Activated CD4-positive, CD25-positive, alpha-beta regulatory T cell treated with anti-CD3 and anti-CD28 coated beads, Interleukin-2, amount 50 U/mL, for 16 hours (primary cell): ENCODE results near the gene MEGF6.

Experiments
- DNase-seq: peaks from one replicate; pipeline ENCODE4 v3.0.0-alpha.2; 2020; ENCODE audit warnings: low read depth, low spot score

The MEGF6 gene

DNA sequence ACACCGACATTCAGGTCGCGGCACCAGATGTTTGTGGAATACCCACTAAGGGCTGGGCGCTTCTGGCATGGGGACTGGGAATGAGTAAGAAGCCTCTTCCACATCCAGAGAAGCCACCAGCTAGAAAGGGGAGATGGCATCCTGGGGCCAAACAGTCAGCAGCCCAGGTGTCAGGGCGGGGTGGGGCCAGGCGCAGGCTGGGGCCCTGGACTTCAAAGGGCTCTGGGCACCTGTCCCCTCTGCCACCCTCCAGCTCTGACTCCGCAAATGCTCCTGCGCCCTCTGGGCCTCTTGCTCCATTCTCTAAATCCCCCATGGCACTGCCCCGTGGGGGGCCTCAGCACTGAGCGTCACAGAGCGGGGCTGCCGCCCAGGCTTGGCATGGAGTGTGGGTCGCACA lies 70.4 kb downstream of the MEGF6 start:
- no peak for DNase-seq

DNA sequence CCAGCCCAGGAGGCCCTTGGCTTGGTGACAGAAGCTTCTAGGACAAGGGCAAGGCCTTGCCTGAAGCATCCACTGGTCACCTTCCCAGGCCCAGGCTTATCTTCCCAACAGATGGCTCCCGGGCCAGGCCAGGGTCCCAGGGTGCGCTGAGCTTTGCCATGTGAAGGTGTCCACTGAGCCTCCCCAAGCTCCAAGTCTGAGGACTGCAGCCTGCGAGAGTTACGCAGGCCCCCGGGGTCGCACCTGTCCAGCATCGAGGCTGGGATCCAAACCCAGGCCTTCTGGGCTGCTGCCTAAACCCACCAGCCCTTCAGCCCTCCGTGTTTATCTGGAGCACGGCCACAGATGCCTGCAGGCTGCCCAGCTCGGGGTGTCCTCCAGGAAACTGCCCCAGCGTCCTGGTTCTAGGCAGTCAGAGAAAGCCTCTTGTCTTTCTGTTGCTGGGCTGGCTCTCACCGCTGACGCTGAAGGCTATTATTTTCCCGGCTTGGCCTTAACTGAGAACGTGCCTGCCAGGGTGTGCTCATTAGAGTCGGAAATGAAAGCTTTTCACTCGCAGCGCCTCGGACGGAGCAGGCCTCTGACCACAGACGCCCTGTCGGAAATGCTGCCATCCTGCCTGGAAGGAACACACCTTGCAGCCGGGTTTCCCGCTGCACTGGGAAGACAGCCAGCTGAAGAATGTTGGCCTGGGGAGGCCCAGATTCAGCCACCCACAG lies 71.4 kb downstream of the MEGF6 start:
- no peak for DNase-seq

DNA sequence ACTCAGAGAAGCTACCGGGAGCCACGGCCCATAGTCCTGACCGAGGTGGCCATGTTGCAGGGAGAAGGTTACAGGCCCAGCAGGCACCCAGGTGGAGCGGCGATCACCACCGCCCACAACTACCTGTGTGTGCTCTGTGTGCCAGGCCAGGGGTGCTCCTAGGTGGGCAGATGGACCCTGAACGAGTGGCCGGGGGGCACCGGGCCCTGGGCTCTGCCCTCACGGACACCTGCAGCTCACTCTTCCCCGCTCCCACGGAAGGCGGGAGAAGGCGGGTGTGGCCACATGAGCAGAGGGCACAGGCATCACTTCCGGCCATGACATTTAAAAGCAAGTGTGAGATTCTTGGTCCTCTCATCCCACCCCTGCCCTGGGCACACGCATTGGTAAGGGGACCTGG lies 73.9 kb downstream of the MEGF6 start:
- no peak for DNase-seq

DNA sequence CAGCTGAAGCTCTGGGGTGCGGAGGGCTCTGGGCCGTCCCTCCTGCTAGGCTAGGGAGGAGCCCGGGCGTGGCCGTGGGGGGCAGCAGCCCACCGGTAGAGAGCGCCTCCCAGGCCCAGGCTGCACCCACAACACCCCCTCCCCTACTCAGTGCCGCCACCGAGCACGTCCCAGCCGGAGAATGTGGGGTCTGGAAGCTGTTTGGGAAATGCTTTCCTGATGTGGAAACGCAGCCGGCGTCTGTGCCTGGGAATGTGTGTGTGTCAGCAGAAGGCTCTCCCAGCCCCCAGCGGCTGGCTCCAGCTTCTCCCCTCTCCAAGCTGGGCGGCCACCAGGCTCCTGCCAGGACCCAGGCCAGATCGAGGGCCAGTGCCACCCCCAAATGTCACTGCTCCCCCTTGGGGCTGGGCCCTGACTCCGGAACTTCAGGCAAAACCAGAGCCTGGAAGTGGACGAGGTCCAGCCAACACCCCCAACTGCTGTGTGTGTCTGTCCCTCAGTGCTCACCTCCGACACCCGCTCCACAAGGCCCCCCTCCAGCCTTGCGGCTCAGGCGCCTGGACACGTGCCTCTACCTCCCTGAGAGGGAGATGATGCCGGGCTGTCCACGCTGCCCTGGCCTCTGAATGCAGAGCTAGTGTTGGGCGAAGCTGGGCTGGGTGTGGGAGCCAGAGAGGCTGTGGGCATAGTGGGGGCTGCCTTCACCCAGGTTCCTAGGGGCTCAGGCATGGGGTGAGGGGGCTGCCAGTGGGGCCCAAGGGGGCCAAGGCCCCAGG lies 74.7 kb downstream of the MEGF6 start:
- no peak for DNase-seq

DNA sequence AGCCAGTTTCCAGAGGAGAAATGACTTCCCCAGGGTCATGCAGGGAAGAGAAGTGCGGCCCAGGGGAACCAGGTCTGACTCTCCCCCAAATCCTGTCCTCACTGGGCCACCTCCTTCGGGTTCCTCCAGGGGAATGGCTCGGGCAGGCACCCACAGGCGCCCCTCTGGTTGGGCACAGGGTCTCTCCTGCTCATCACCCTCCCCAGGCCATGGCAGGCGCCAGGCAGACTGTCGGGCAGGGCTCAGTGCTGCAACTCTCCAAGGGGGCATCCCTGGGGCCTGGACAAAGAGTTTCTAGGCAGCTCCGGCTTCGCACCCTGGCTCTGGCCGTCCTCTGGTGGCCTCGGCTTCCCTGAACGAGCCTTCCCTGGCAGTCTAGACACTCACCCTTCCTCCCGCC lies 75.6 kb downstream of the MEGF6 start:
- DNase-seq: no peak

DNA sequence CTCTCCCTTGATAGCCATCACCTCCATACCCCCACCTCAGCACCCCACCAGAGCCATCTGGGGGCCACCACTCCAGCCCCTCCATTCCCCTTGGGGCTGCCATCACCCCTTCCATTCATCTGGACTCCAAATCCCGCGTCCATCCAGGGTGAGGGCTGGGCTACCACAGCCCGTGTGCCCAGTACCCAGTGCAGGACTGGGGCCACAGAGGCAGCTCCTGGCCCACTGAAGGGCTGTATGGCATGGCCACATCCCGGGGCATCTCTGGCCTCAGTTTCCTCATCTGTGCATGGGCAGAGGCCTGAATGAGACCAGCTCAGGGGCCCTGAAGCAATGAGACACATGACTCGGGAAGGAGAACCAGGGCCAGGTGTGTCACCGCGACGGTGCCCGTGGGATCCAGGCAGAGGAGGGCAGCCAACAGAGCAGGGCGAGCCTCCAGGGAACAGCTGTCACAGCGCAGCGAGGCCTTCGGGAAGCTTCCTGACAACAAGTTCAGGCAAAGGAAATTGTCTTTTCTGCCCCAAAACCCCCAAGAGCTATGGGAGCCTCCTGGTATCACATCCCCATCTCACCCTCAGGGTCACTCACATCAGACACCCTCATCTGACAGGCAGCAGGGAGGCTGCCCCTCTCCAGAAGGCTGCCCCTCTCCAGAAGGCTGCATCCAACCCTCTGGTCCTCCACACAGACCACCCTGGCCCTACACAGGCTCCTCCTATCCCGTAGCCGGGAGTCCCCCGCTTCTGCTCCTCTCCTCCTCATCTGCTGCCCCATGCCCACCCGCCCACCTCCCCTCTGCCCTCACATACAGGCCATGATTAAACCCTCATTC lies 76.3 kb downstream of the MEGF6 start:
- DNase-seq: no peak

DNA sequence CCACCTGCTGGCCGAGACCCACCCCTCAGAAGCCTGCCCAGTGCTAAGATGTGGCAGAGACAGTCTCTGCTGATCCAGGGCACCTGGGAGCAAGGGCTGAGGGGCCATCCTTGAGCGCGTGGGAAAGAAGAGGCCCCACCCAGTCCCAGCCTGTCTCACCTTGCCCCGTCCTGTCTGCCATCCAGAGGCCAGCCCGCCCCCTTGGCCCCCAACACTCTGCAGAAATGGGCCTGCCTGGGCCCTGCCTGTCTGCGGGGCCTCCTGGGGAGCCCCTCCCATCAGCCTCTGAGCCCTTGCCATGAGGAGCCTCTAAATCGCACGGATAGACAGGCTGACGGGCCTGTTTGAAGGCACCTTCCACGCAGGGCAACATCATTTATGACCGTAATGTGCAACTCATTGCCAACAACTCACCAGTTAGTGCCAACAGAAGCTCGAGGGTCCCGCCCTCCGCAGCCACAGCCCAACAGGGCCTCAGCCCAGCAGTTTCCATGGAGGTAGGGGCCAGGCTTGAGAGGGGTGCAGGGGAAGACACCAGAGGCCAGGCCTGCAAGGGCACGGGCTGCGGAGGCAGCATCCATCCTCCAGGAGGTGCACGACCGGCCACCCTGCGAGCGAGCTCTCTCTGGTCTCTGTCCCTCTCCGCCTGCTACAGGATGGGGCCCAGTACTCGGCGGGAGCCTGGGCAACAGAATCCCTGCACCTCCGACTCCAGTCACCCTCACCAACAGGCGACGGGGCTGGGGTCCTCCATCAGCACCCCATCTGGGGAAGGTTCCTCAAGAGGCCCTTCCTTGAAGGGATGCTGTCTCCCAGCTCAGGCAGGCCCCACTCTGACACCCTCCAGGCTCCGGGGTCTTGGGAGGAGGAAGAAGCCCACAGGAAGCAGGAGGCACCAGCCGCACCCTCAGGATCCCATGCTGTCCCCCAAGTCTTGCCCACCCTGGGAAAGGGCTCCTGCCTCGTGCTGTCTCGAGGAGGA lies 78.0 kb downstream of the MEGF6 start:
- DNase-seq: no peak

DNA sequence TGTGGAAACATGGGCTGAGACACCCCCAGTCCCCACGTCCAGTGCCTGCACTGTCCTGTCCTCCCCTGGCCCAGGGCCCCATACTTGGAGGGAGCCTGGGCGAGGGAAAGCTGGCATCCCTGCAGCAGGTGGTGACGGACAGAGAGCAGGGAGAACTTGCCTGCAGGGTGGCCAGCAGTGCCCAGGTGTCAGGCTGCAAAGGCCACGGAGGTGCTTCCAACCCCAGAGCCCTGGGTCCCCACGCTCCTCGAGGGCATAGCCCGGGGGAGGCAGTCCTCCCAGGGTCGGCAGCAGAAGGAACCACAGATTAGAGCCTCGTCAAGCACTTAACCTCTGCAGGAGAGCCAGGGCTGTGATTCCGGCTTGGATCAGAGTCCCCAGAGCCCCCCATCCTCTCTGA lies 79.4 kb downstream of the MEGF6 start:
- DNase-seq: no peak

DNA sequence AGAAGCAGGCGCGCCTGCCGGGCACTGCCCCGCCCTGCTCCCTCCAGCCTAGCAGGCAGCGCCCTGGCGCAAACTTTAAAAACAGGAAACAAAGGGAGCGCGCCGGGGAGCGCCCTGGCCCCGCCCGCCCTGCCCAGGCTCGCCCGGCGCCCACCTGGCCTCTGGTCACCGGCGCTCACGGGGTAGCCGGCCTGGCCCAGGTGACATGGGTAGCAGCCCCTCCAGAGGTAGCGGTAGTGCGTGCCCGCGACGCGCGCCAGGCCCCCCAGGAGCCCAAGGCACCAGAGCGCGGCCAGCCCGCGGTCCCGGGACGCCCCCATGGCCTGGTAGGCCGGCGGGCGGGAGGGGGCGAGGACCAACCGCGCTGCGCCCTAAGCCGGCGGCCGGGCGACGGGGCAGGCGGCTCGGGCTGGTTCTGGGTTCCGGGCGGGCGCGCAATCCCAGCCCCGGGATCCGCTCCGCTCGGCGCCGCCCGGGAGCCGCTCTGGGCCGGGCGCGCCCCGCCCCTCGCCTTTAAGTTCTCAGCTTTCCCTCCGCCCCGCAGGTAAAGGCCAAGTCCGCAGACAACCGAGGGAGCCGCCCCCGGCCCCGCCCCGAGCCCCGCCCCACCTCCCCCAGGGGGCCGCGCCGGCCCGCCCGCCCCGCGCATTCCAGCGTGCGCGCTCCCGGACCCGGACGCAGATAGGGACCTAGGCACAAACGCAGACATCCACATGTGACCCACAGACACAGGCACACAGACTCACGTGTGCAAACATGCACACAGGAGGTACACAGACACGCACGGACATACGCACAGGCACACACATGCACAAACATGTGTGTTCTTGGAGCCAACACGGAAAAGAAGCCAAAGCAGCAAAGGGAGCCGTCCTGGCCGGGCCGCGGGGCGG lies 80.1 kb downstream of the MEGF6 start:
- DNase-seq: peak; percentile 58

DNA sequence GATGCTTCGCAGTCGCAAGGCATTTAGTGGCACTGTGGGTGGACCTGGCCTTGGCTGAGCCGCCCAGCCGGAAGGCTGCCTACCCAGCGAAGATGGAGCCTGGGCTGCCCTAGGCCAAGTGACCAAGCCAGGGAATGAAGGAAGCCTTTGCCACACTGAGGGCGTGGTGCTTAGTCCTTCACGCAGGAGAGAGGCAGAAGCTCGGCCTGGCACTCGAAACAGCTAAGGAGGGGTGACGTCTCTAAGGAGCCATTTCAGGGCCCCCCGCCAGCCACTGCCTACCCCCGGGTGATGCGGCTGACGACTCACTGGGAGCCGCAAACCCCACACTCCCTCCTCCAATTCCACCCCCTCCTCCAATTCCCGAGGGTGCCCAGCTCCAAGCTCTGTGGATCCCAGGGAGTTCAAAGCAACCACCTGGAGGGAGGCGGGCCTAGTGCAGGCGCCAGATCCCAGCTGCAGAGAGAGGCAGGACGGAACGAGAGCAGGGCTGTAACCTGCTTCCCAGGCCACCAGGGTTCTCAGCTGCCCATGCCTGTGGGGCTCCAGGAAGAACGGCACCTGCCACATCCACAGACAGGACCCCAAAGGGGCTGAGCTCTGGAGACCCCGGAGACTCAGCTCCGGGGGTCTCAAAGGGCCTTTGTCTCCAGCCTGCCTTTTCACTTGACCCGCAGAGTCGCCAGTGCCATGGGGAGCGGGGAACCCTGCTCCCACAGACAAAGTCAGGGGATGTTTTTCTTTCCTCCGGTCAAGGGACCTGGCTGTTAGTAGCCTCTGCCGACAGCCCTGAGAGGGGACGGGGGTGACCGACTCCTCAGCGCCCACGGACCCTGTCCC lies 81.0 kb downstream of the MEGF6 start:
- no peak for DNase-seq

DNA sequence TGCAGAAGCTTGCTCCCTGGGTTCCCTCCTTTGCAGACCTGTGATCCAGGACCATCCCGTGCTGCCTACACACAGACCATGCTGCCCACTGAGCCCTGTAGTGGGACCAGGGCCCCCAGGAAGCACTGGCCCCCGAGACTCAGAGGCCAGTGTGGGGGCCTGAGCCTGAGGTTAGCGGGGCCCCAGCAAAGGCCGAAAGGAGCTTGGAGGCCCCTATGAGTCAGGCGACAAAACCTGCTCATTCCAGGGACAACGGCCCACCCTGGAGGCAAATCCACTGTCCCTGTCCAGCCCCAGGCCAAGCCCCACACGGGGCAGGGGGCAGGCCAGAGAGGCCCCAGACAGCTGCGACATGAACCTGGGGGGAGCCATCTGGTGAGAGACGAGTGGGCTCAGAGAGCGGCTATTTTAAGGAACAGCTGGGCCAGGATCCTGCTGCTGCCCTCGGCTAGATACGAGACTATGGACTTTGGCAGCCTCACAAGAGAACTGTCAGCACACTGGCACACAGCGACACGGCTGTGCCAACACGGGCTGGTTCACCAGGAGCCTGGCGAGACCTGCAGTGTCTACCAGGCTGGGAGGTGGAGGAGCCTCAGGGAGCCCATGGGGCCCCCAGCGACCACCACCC lies 82.1 kb downstream of the MEGF6 start:
- no peak for DNase-seq

DNA sequence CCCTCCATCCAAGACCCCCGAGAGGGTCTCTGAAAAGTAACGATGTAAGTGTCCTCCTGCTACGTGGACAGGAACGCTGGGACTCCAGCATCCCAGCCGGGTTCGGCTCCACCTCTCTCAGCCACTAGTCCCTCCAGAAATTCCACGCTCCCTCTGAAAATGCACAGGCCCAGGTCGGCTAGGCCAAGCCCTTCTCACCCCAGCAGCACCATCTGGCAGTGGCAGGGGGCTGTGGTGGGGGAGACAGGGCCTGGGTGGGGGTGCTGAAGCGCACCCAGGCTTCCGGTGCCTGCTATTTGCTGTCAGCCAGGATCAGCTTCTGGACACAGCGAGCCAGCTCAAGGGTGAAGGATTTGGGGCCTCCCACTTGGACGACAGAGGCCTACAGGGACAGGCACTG lies 83.5 kb downstream of the MEGF6 start:
- no peak for DNase-seq

DNA sequence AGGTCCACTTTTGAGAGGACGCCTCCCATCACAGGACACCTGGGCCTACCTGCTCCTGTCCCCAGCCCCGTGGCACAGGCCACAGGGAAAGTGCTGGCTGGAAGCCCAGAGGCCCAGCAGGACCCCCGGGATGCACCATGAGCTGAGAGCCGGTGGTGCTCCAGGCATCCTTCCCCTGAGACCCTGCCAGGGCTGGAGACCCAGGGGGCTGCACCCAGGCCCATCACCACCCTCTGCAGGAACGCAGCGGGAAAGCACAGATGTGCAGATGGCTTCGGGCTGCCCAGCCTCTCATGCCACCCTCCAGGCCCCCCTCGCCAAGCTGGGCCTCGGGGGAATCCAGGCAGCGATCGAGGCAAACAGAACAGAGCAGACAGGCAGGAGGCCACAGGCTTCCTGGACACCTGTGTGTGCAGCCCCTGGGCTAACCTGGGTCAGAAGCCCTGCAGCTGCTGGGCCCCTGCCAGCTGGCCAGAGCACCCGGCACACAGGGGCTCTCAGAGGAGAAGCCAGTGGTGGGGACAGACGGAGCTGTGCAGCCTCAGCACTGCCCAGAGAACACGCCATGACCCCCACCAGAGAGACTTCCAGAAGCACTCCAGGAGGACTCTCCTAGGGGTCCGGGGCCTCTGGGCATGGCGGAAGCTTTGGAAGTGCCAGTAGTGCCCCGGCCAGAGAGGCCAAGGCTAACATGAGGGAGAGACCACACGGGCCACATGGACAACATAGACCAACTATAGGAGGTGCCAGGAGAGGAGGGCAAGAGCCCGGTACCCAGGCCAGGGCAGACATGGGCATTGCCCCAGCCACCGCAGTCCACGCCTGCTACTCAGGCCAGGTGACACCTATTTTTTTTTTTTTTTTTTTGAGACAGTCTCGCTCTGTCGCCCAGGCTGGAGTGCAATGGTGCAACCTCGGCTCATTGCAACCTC lies 85.5 kb downstream of the MEGF6 start:
- DNase-seq: no peak

DNA sequence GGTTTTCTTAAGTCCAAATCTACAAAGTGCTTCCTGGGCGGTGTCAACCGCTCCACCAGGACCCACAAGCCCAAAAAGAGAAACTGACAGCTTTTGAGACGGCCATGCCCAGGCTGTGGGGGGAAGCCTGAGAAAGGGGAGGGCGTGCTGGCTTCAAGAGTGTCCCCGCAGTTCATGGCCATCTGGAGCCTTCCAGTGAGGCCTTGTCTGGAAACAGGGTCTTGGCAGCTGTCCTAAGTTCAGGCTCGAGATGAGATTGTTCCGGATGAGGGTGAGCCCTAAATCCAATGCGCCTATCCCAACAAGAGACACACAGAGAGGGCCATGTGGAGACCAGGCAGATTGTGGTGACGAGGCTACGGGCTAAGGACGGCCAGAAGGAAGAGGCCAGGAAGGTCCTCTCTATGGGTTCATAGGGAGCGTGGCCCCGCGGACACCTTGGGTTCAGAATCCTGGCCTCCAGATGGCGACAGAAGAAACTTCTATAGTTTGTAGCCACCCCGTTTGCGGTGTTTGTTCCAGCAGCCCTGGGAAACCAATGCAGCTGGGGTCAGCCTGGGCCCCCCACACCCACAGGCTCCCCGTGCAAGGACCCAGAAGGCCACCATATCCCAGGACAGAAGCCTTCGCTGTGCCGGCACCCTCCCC lies 86.6 kb downstream of the MEGF6 start:
- no peak for DNase-seq

DNA sequence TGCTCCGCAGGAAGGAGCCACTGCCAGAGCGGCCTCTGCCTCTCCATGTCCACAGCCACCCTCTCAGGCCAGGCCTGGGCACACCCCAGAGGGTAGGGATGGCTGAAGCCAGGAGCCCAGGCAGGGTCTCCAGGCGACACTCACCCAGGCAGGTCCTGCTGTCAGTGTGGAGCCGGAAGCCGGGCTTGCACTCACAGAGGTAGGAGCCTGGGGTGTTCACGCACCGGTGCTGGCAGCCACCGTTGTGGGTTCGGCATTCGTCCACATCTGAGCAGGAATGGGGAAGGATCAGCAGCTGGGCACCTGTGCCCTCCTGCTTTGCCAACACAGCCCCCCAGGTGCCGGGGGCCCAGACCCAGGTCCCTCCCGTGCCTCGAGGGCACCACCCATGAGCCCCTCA lies 87.3 kb downstream of the MEGF6 start:
- DNase-seq: no peak

DNA sequence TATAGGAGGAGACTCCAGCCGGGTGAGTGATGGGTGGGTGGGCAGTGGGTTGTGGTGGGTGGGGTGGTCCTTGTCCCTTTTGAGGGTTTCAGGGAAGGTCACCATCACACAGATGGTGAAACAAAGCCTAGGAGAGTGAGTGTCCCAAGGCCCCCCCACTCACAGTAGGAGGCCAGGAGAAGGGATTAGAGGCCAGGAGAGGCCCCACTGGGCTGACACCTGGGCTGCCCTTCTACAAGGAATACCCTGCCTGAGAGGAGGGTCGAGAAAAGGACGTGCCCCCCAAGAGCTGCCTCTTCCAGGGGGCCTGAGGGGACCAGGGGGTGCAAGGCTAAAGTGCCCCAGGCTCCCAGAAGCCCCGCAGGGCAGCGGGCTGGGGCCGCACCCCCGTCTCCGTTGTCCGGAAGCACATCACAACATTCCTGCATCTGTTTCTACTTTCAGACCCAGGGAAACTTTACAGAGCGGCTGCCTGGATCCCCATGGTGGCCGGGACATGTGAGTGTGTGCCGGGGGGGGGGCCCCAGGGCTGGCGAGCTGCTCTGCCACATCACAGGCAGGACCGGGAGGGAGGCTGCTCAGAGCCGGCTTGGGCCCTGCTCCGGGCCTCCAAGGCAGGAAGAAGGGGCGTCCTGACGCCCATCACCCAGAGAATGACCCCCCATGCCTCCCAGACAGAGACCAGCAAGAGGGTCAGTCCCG lies 88.6 kb downstream of the MEGF6 start:
- DNase-seq: no peak

DNA sequence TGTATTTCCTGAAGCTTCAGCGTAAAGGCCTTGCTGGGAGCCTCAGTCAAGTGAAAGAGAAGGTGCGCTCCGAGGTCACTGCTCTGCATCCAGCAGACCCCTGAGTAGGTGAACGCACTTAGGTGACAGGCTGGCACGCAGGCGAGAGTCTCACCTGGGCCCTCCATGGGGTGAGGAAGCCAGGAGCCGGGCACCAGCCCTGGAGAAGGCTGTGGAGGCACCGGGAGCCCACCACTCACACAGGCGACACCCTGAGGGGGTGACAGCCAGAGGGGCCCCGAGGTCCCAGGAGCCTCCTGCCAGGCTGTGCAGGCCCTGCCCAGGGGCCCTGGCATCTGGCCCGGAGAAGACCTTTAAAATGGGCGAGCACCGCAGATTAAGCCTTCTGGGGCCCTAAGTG lies 89.2 kb downstream of the MEGF6 start:
- no peak for DNase-seq
